Measurements from ENCODE around the gene EIF3K.

DNA sequence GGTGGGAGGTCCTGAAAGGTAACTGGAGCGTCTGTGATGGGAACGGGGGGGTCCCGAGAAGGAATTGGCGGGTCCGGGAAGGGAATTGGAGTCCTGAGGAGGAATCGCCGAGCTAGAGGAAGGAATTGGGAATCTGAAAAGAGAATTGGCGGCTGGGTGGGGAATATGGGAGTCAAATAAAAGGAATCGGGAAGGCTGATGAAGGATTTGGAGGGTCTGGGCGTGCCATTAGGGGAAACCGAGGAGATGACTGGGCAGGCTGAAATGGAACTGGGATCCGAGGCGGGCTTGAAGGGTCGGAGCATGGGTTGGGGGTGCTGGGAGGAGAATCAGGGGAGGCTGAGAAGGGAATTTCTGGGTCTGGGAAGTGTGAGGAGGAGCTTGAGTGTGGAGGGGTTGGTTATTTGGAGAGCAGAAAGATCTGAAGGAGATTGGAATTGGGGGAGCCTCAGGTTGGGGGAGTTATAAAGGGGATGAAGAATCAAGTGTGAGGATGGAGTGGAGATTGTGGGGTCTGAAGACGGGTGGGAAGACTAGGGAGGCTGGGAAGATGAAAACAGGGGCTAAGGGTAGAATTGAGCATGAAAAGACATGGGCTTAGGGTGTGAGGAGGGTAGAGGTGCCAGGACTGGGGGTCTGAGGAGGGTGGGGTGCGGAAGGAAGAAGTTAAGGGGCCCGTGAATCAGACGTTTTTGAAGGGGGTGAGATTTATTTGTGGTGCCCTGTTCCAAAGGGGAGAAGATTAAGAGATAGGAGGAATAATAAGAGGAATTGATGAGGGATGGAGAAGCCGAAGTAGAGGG, 29.2 kb downstream of the EIF3K start:
- TF ChIP-seq, protein P1, sequence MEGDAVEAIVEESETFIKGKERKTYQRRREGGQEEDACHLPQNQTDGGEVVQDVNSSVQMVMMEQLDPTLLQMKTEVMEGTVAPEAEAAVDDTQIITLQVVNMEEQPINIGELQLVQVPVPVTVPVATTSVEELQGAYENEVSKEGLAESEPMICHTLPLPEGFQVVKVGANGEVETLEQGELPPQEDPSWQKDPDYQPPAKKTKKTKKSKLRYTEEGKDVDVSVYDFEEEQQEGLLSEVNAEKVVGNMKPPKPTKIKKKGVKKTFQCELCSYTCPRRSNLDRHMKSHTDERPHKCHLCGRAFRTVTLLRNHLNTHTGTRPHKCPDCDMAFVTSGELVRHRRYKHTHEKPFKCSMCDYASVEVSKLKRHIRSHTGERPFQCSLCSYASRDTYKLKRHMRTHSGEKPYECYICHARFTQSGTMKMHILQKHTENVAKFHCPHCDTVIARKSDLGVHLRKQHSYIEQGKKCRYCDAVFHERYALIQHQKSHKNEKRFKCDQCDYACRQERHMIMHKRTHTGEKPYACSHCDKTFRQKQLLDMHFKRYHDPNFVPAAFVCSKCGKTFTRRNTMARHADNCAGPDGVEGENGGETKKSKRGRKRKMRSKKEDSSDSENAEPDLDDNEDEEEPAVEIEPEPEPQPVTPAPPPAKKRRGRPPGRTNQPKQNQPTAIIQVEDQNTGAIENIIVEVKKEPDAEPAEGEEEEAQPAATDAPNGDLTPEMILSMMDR (IDR thresholded peaks at IDR 0.05): no peak
- no peak for TF ChIP-seq EP300 (IDR thresholded peaks at IDR 0.05)

Measured in upper lobe of left lung (tissue), 4 donors.